OCI-LY7 (cell line): ENCODE measurements around the gene C10orf88. TPM values are rescaled to one million over a fixed set of nuclear protein-coding genes. Genes with fewer than 3 reads are reported as not detected.

Source experiments
- BruUV-seq: library from RNA; stranded (reverse); fragments of 400-500 nt; replicated peaks from 2 replicates; lab custom pipeline; 2021; lab: Mats Ljungman, UMichigan
- CTCF ChIA-PET: fragments of 300-600 bp; sonication (Branson Sonifier 250); formaldehyde crosslinking; loops from one replicate; lab custom pipeline; 2022; ENCODE audit warnings: antibody characterized with exemption; ENCODE audit not compliant: unreplicated experiment; lab: Charles Lee
- POLR2A ChIA-PET: fragments of 300-600 bp; sonication (Branson Sonifier 250); formaldehyde crosslinking; loops from one replicate; lab custom pipeline; 2022; ENCODE audit warnings: antibody characterized with exemption; lab: Charles Lee
- DNase-seq: peaks from one replicate; pipeline ENCODE4 v3.0.0-alpha.2; 2015; ENCODE audit warnings: low spot score
- H2AFZ ChIP-seq: fragments of 200-600 bp; sonication (generic), shearing (Covaris generic); 2 replicates; pipeline ENCODE4 v1.6.1; 2014; ENCODE audit warnings: mild to moderate bottlenecking, antibody characterized with exemption, low read length, moderate library complexity
- H3K27ac ChIP-seq: fragments of 200-600 bp; sonication (generic); 2 replicates; pipeline ENCODE4 v1.5.1; 2014; ENCODE audit warnings: mixed run types, low read depth, mild to moderate bottlenecking, moderate library complexity, low read length, inconsistent platforms; ENCODE audit not compliant: poor library complexity, severe bottlenecking
- H3K36me3 ChIP-seq: fragments of 200-600 bp; sonication (generic); 2 replicates; pipeline ENCODE4 v1.6.1; 2014; ENCODE audit warnings: mild to moderate bottlenecking, antibody characterized with exemption, low read length, moderate library complexity, mixed read lengths; ENCODE audit not compliant: insufficient read depth
- H3K4me1 ChIP-seq: fragments of 200-600 bp; sonication (generic); 2 replicates; pipeline ENCODE4 v1.5.1; 2014; ENCODE audit warnings: mild to moderate bottlenecking, low read length; ENCODE audit not compliant: insufficient read depth, poor library complexity, severe bottlenecking
- H3K4me2 ChIP-seq: fragments of 200-600 bp; sonication (generic); 2 replicates; pipeline ENCODE4 v1.6.1; 2014; ENCODE audit warnings: mild to moderate bottlenecking, low read length
- H3K4me3 ChIP-seq: fragments of 200-600 bp; sonication (generic); 2 replicates; pipeline ENCODE4 v1.5.1; 2014; ENCODE audit warnings: mild to moderate bottlenecking, low read depth, low read length; ENCODE audit not compliant: poor library complexity, severe bottlenecking
- H3K79me2 ChIP-seq: fragments of 200-600 bp; sonication (generic); 2 replicates; pipeline ENCODE4 v1.6.1; 2016; ENCODE audit warnings: low read depth, mild to moderate bottlenecking, low read length, moderate library complexity, mixed read lengths; ENCODE audit not compliant: insufficient read depth
- H3K9me2 ChIP-seq: fragments of 200-600 bp; sonication (generic); 2 replicates; pipeline ENCODE4 v1.6.1; 2016; ENCODE audit warnings: mild to moderate bottlenecking, low read length, mixed read lengths; ENCODE audit not compliant: insufficient read depth
- H3K9me3 ChIP-seq: fragments of 200-600 bp; sonication (generic); 2 replicates; pipeline ENCODE4 v1.6.1; 2014; ENCODE audit warnings: mild to moderate bottlenecking, mixed run types, low read length, mixed read lengths
- H4K20me1 ChIP-seq: fragments of 200-600 bp; sonication (generic); 2 replicates; pipeline ENCODE4 v1.6.1; 2014; ENCODE audit warnings: mild to moderate bottlenecking, antibody characterized with exemption, low read length, moderate library complexity, mixed read lengths; ENCODE audit not compliant: insufficient read depth
- CTCF ChIP-seq: fragments of 200-600 bp; sonication (generic); conservative IDR thresholded peaks from 2 replicates; pipeline ENCODE4 v1.5.1; 2014; ENCODE audit warnings: mild to moderate bottlenecking, antibody characterized with exemption, low read length, moderate library complexity, mixed read lengths
- EZH2phosphoT487 ChIP-seq: fragments of 200-600 bp; sonication (generic); IDR thresholded peaks from 2 replicates; pipeline ENCODE4 v1.6.1; 2018; ENCODE audit warnings: low read depth, borderline replicate concordance, mild to moderate bottlenecking, mixed run types, antibody characterized with exemption, low read length, moderate library complexity, mixed read lengths
- intact Hi-C: fragments of 100-400 bp; cut with micrococcal nuclease; formaldehyde crosslinking; loops from one replicate; pipeline ENCODE4 v1.10.0; 2022; ENCODE audit not compliant: unreplicated experiment
- total RNA-seq, 2 experiments: library from RNA; depleted of rRNA in 1 of 2; stranded (reverse); fragments of >200 nt in 1 of 2; shearing (Covaris generic) in 1 of 2; gene quantifications; 2 replicates each; pipeline ENCODE4 v1.2.3, GENCODE V29; 2014 to 2022

The C10orf88 gene
- total RNA-seq, 2 experiments from 2014 or later = 5.5 to 11.9 TPM

GRCh38 chr10:122954731-122955050, 664 bp upstream of the C10orf88 start:
- Histone ChIP-seq H3K27ac (no peak overlapping the region), H3K4me1 (peaks cover 11% of the 10 kb centered on the region), H2AFZ (peak overlapping the region; percentile 87), H3K4me2 (peak overlapping the region; percentile 99), H3K9me2 (peaks cover 3% of the 10 kb centered on the region; the same call in 1 of the 2 replicates), H3K36me3 (peaks cover 8% of the 10 kb centered on the region), H3K9me3 (no peaks in the 10 kb centered on the region), H4K20me1 (no peaks in the 10 kb centered on the region), H3K79me2 (no peaks in the 10 kb centered on the region), H3K4me3 (peak overlapping the region; percentile 90)
- no TSS peak for BruUV-seq
- no peak for TF ChIP-seq EZH2phosphoT487
- no peak for TF ChIP-seq CTCF
- ChIA-PET POLR2A (interaction anchor here (0.6 to 1.7 kb wide), 2 partner anchors 26 to 60 kb away, joined by 3 to 7 read pairs; partner anchors contain the start of gene PSTK), CTCF (no interaction called here)
- intact Hi-C loops = loop anchor here (1.0 to 2.0 kb wide), 2 partner anchors 26 to 54 kb away; partner anchors contain the start of genes ACADSB, IKZF5 and PSTK
- DNase-seq = no peak

- Histone ChIP-seq H2AFZ (no peak overlapping the region), H3K36me3 (peaks cover 30% of the 10 kb centered on the region), H4K20me1 (no peaks in the 10 kb centered on the region), H3K4me1 (peaks cover 6% of the 10 kb centered on the region), H3K79me2 (no peaks in the 10 kb centered on the region), H3K27ac (no peak overlapping the region), H3K9me2 (no peaks in the 10 kb centered on the region), H3K4me2 (no peak overlapping the region), H3K9me3 (no peaks in the 10 kb centered on the region), H3K4me3 (no peak overlapping the region)
- intact Hi-C loops = no loop called here
- POLR2A ChIA-PET = interaction anchor here (1.0 kb wide), 1 partner anchor 9 kb away, joined by 3 read pairs; no protein-coding TSS in a partner anchor
- TF ChIP-seq EZH2phosphoT487 (no peak), CTCF (no peak)
- no TSS peak for BruUV-seq
- CTCF ChIA-PET = no interaction called here
- DNase-seq = no peak
These were observed 4.7 kb downstream of the C10orf88 start for GRCh38 chr10:122949296-122949695.

- no peak for DNase-seq
- Histone ChIP-seq H3K9me3 (no peaks in the 10 kb centered on the region; the same call in 1 of the 2 replicates), H3K4me1 (no peaks in the 10 kb centered on the region), H3K79me2 (no peaks in the 10 kb centered on the region), H3K4me2 (no peak overlapping the region), H4K20me1 (no peaks in the 10 kb centered on the region), H3K4me3 (no peak overlapping the region), H2AFZ (no peak overlapping the region), H3K9me2 (no peaks in the 10 kb centered on the region), H3K36me3 (peaks cover 42% of the 10 kb centered on the region), H3K27ac (no peak overlapping the region)
- ChIA-PET CTCF (no interaction called here), POLR2A (no interaction called here)
- intact Hi-C loops = no loop called here
- TF ChIP-seq CTCF (no peak), EZH2phosphoT487 (no peak)
- BruUV-seq = no TSS peak
These were observed 14.0 kb downstream of the C10orf88 start for GRCh38 chr10:122939856-122940543.
